ENCODE measurements around the gene FBXO10. TPM values are rescaled to one million over a fixed set of nuclear protein-coding genes. Genes with fewer than 3 reads are reported as not detected.

The FBXO10 gene
- total and polyA plus RNA-seq, 3 donors from 2014 or later: 28.3 to 31.7 (median 28.7) TPM

GRCh38 chr9:37542895-37543294 is 33.3 kb downstream of the FBXO10 start:
- H3K36me3 ChIP-seq (ENCODE audit: low read depth, missing control alignments): no peaks in the 10 kb centered on the region
- H3K27ac ChIP-seq: no peak overlapping the region
- 81 to 86% methylated on average over 1 of the region's 1 CpG for WGBS, 2 donors
- H3K4me3 ChIP-seq: no peak overlapping the region
- intact Hi-C loops (cut with DNase I; ENCODE audit: low total_unique reads): no loop called here
- DNase-seq: no peak
- no peaks in the 10 kb centered on the region for H3K27me3 ChIP-seq
- no peaks in the 10 kb centered on the region for H3K9me3 ChIP-seq
- no peaks in the 10 kb centered on the region for H3K4me1 ChIP-seq
- no peak for TF ChIP-seq CTCF (IDR thresholded peaks at IDR 0.05)
- no peak for TF ChIP-seq POLR2A (IDR thresholded peaks at IDR 0.05)

- no peaks in the 10 kb centered on the region for H3K27me3 ChIP-seq
- no peaks in the 10 kb centered on the region for H3K4me1 ChIP-seq
- H3K27ac ChIP-seq: no peak overlapping the region
- no peak for TF ChIP-seq CTCF (IDR thresholded peaks at IDR 0.05)
- 96 to 98% methylated on average over 6 of the region's 6 CpGs for WGBS, 2 donors
- no peak for DNase-seq
- H3K9me3 ChIP-seq: no peaks in the 10 kb centered on the region
- intact Hi-C loops (cut with DNase I; ENCODE audit: low total_unique reads): no loop called here
- H3K36me3 ChIP-seq (ENCODE audit: low read depth, missing control alignments): no peaks in the 10 kb centered on the region
- no peak overlapping the region for H3K4me3 ChIP-seq
Measured at GRCh38 chr9:37542488-37542887, 33.7 kb downstream of the FBXO10 start.

GRCh38 chr9:37541465-37541864 is 34.7 kb downstream of the FBXO10 start:
- intact Hi-C loops (cut with DNase I; ENCODE audit: low total_unique reads): no loop called here
- Histone ChIP-seq H3K36me3 (ENCODE audit: low read depth, missing control alignments) (no peaks in the 10 kb centered on the region), H3K9me3 (no peaks in the 10 kb centered on the region), H3K4me3 (no peak overlapping the region), H3K27me3 (no peaks in the 10 kb centered on the region), H3K4me1 (no peaks in the 10 kb centered on the region), H3K27ac (no peak overlapping the region)
- WGBS, 2 donors: 96% methylated on average over 5 to 8 of the region's 8 CpGs
- TF ChIP-seq POLR2A (IDR thresholded peaks at IDR 0.05): no peak
- TF ChIP-seq CTCF (IDR thresholded peaks at IDR 0.05): no peak
- no peak for DNase-seq

- Histone ChIP-seq H3K27me3 (no peaks in the 10 kb centered on the region), H3K27ac (no peak overlapping the region), H3K4me1 (no peaks in the 10 kb centered on the region), H3K36me3 (ENCODE audit: low read depth, missing control alignments) (no peaks in the 10 kb centered on the region), H3K4me3 (no peak overlapping the region), H3K9me3 (no peaks in the 10 kb centered on the region)
- intact Hi-C loops (cut with DNase I; ENCODE audit: low total_unique reads): no loop called here
- TF ChIP-seq CTCF (IDR thresholded peaks at IDR 0.05): no peak
- TF ChIP-seq POLR2A (IDR thresholded peaks at IDR 0.05): no peak
- 90 to 93% methylated on average over 3 of the region's 3 CpGs for WGBS, 2 donors
- DNase-seq: no peak
Measured at GRCh38 chr9:37540634-37541033, 35.5 kb downstream of the FBXO10 start.

- no peaks in the 10 kb centered on the region for H3K4me1 ChIP-seq
- H3K27me3 ChIP-seq: no peaks in the 10 kb centered on the region
- no peak overlapping the region for H3K4me3 ChIP-seq
- no peaks in the 10 kb centered on the region for H3K9me3 ChIP-seq
- TF ChIP-seq CTCF (IDR thresholded peaks at IDR 0.05) (no peak), POLR2A (IDR thresholded peaks at IDR 0.05) (no peak)
- intact Hi-C loops (cut with DNase I; ENCODE audit: low total_unique reads): no loop called here
- H3K36me3 ChIP-seq (ENCODE audit: low read depth, missing control alignments): no peaks in the 10 kb centered on the region
- no peak for DNase-seq
- H3K27ac ChIP-seq: no peak overlapping the region
Measured at GRCh38 chr9:37539634-37540033, 36.5 kb downstream of the FBXO10 start.

All from testis (tissue), 3 donors.